Hair follicle dermal papilla cell (primary cell): ENCODE measurements around the gene RMI2. TPM values are rescaled to one million over a fixed set of nuclear protein-coding genes. Genes with fewer than 3 reads are reported as not detected.

ENCODE experiments used
- small RNA-seq: library from RNA; depleted of rRNA; stranded (forward); fragments of <200 nt; gene quantifications from one replicate; pipeline ENCODE3, GENCODE V24; 2012
- total RNA-seq: library from RNA; depleted of rRNA; stranded (reverse); fragments of >200 nt; gene quantifications from 2 replicates; pipeline ENCODE4 v1.2.3, GENCODE V29; 2012

The RMI2 gene
- total RNA-seq, result 3.1 and 3.2 TPM in 2 replicates

GRCh38 chr16:11345040-11345862 is at the start of gene RMI2:
Gene RMI2, plus strand, starts transcription at chr16:11345459. Its CDS starts 13 bp downstream, at chr16:11345472.

Small RNA genes within 50 kb of the gene (small RNA-seq; reads per million reads assigned to genes)
- not detected for gene AC099489.2
- gene MIR548H2, result not detected
- not detected for gene RF00019

Other genes starting within 250 kb of the RMI2 start
- 2.8 and 5.2 TPM in 2 replicates for gene SOCS1, start 89.3 kb upstream of the RMI2 start, total RNA-seq
- not detected in 2 replicates for gene TNP2, start 76.1 kb upstream of the RMI2 start, total RNA-seq
- gene PRM3, start 71.8 kb upstream of the RMI2 start, total RNA-seq, result not detected in 2 replicates
- not detected in 2 replicates for gene PRM2, start 69.0 kb upstream of the RMI2 start, total RNA-seq
- not detected in 2 replicates for gene PRM1, start 64.1 kb upstream of the RMI2 start, total RNA-seq
- 39.4 and 48.8 TPM in 2 replicates for gene LITAF, start 241.5 kb downstream of the RMI2 start, total RNA-seq